Measurements from ENCODE around the gene CACNA2D1.

The CACNA2D1 gene

GRCh38 chr7:82028097-82028496, 415.5 kb downstream of the CACNA2D1 start:
- TF ChIP-seq CTCF (IDR thresholded peaks at IDR 0.05; ENCODE audit: insufficient read depth, low read length, poor library complexity, severe bottlenecking) = no peak
- Histone ChIP-seq H3K27me3 (replicated peaks; ENCODE audit: control insufficient read depth, insufficient read depth, low read length) (no peaks in the 10 kb centered on the region), H3K36me3 (ENCODE audit: control insufficient read depth, insufficient read depth, low read length) (no peaks in the 10 kb centered on the region), H3K4me3 (replicated peaks; ENCODE audit: low read depth, low read length) (no peak overlapping the region)
- no peak for DNase-seq (ENCODE audit: extremely low read depth, insufficient read length)

GRCh38 chr7:82021713-82022112, 421.9 kb downstream of the CACNA2D1 start:
- H3K36me3 ChIP-seq (ENCODE audit: control insufficient read depth, insufficient read depth, low read length) = no peaks in the 10 kb centered on the region
- TF ChIP-seq CTCF (IDR thresholded peaks at IDR 0.05; ENCODE audit: insufficient read depth, low read length, poor library complexity, severe bottlenecking) = no peak
- DNase-seq (ENCODE audit: extremely low read depth, insufficient read length) = no peak
- no peak overlapping the region for H3K4me3 ChIP-seq (replicated peaks; ENCODE audit: low read depth, low read length)
- H3K27me3 ChIP-seq (replicated peaks; ENCODE audit: control insufficient read depth, insufficient read depth, low read length) = no peaks in the 10 kb centered on the region

GRCh38 chr7:82021036-82021435, 422.5 kb downstream of the CACNA2D1 start:
- TF ChIP-seq CTCF (IDR thresholded peaks at IDR 0.05; ENCODE audit: insufficient read depth, low read length, poor library complexity, severe bottlenecking) = no peak

GRCh38 chr7:82019551-82020475, 423.8 kb downstream of the CACNA2D1 start:
- Histone ChIP-seq H3K27me3 (replicated peaks; ENCODE audit: control insufficient read depth, insufficient read depth, low read length) (no peaks in the 10 kb centered on the region), H3K36me3 (ENCODE audit: control insufficient read depth, insufficient read depth, low read length) (no peaks in the 10 kb centered on the region), H3K4me3 (replicated peaks; ENCODE audit: low read depth, low read length) (no peak overlapping the region)
- DNase-seq (ENCODE audit: extremely low read depth, insufficient read length) = no peak
- TF ChIP-seq CTCF (IDR thresholded peaks at IDR 0.05; ENCODE audit: insufficient read depth, low read length, poor library complexity, severe bottlenecking) = no peak

More at GRCh38 chr7:82021036-82021435, 422.5 kb downstream of the CACNA2D1 start:
- no peak for DNase-seq (ENCODE audit: extremely low read depth, insufficient read length)
- no peak overlapping the region for H3K4me3 ChIP-seq (replicated peaks; ENCODE audit: low read depth, low read length)
- H3K27me3 ChIP-seq (replicated peaks; ENCODE audit: control insufficient read depth, insufficient read depth, low read length) = no peaks in the 10 kb centered on the region
- H3K36me3 ChIP-seq (ENCODE audit: control insufficient read depth, insufficient read depth, low read length) = no peaks in the 10 kb centered on the region

- no peaks in the 10 kb centered on the region for H3K36me3 ChIP-seq (ENCODE audit: control insufficient read depth, insufficient read depth, low read length)
- H3K27me3 ChIP-seq (replicated peaks; ENCODE audit: control insufficient read depth, insufficient read depth, low read length) = no peaks in the 10 kb centered on the region
- no peak for TF ChIP-seq CTCF (IDR thresholded peaks at IDR 0.05; ENCODE audit: insufficient read depth, low read length, poor library complexity, severe bottlenecking)
- H3K4me3 ChIP-seq (replicated peaks; ENCODE audit: low read depth, low read length) = no peak overlapping the region
- DNase-seq (ENCODE audit: extremely low read depth, insufficient read length) = no peak
Observed at GRCh38 chr7:82018226-82018625, 425.4 kb downstream of the CACNA2D1 start.

All from GM06990 (cell line).